ENCODE data around the gene DTYMK.

The DTYMK gene

DNA sequence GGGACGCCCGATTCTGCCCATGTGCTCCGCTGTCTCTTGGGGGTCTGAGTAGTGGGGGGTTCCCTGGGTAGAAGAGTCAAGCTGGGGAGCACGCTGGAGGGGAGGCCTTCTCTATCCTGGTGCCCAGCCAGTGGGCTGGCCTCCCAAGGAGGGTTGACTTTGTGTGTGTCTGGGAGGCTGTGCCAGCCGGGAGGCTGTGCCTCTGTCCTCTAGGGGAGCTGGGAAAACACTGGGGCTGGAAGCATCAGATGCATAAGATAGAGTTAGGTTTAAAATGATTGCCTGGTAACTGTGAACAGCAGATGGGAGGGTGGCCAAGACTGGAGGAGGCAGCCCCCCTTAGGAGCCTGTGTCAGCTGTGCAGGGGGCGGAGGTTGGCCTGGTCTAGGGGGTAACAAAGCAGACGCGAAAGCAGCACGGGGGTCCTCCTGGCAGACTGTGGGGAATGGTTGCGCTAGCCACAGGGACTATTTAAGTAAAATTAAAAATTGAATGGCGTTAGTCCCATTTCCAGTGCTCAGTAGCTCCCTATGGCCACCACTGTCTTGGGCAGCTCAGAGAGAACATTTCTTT lies 16.5 kb upstream of the DTYMK start:
- no peak for DNase-seq

- DNase-seq, result peak; percentile 41
Measured at GRCh38 chr2:241702155-241703031, 15.8 kb upstream of the DTYMK start.

DNA sequence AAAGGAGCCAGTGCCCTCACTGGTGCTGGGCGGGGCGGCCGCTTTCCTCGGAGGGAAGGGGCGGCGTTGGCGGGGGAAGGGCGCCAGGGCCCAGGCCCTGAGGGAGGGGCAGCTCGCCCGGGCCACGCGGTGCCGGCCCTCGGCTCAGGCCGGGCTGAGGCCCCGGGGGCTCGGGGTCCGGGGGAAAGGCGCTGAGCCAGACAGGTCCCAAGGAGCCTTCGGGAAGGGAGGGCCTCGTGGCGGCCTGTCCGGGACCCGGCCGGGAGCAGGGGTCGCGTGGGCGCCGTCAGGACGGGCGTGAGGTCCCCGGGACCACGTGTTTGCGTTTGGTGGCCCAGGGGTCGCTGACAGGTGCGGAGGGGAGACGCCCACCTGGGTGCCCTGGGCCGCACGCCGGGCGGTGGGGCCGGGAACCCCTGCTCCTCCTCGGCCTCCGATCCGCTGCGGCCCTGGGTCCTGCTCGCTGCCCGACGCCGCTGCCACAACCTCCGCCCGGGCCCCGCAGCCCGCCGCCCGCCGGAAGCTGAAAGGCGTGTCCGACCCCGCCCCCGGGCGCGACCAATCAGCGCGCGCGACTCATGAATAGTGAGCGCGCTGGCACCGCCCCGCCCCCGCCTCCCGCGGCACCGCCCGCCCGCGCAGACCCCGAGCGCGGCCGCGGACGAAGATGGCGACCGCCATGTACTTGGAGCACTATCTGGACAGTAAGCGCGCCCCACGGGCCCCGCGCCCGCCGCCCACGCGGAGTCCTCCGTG lies 15.0 kb upstream of the DTYMK start, which contains the start of gene ING5:
TSS of gene ING5 (plus strand) at position 641 of the 756 bp plus-strand sequence. CDS start at position 668, 27 bp downstream.
- DNase-seq, result peak; percentile 77

DNA sequence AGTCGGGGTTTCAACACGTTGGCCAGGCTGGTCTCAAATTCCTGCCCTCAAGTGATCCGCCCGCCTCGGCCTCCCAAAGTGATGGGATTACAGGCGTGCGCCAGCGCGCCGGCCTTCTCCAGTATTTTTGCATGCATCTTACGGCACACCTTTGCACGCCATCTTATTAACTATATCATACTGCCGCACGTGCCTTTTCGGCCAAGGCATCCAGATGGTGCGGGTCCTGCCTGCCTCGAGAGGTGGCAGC lies 14.5 kb upstream of the DTYMK start:
- peak; percentile 85 for DNase-seq

DNA sequence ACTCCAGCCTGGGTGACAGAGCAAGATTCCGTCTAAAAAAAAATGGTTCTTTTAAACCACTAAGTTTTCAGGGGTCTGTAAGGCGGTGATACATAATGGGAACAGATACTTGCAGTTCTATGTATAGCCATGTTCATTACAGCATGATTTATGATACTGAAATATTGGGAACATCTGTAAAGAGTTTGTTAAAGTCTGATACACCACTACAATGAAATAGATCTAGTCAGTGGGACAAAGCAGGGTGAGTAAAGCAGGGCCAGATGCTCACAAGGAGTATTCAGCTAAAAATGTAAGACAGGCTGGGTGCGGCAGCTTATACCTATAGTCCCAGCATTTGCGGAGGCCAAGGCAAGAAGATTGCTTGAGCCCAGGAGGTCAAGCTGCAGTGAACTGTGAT lies 9.0 kb upstream of the DTYMK start:
- no peak for DNase-seq

DNA sequence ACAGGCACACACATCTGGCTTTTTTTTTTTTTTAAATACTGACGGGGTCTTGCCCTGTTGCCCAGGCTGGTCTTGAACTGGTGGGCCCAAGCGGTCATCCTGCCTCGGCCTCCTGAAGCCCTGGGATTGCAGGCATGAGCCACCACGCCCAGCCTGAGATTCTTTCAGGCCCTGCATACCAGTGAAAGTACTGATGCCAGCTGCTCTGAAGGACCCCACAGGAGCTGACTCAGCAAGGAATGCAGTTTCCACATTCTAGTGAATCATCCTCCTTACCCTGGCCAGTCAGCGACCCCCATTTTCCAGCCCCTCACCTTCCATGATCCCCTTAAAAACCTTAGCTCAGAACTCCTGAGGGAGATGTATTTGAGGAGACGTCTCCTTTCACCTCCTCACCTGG lies 5.8 kb upstream of the DTYMK start:
- no peak for DNase-seq

DNA sequence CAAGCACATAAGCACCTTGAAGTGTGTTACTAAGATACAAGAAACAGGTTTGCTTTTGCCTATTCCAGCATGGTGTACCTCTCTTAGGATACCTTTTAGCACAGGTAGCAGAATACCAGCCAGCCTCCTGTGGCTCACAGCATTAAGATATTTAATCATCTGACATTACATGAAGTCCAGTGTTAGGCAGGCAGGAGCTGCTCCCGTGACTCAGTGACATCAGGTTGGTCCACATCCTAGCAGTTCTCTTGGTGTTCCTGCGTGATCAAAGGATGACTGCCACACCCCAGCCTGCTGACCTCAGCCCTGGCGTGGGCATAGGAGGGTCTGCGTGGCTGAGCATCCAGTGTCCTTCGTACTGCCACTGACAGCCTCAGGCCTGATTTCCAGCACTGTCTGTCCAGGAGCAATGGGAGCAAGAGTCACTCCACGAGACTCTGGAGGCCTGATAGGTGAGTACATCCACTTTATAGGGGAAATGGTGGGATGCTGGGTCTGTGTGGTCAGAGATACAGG lies 3.6 kb upstream of the DTYMK start:
- no peak for DNase-seq

GRCh38 chr2:241689306-241689705 lies 2.7 kb upstream of the DTYMK start:
- DNase-seq, result no peak

DNA sequence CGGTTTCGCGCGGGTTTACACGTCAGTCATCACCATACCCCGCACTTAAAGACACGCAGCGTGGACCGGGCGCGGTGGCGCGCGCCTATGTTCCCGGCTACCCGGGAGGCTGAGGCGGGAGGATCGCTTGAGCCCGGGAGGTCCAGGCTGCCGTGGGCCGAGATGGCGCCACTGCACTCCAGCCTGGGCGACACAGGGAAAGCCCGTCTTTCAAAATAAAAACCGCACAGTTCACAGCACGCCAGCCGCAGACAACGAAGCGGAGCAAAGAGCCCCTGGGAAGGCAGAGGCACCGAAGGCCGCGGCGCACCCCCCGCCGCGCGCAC lies 328 bp downstream of the DTYMK start:
- DNase-seq, result peak; percentile 1

GRCh38 chr2:241680827-241681599 lies 5.6 kb downstream of the DTYMK start:
- no peak for DNase-seq

DNA sequence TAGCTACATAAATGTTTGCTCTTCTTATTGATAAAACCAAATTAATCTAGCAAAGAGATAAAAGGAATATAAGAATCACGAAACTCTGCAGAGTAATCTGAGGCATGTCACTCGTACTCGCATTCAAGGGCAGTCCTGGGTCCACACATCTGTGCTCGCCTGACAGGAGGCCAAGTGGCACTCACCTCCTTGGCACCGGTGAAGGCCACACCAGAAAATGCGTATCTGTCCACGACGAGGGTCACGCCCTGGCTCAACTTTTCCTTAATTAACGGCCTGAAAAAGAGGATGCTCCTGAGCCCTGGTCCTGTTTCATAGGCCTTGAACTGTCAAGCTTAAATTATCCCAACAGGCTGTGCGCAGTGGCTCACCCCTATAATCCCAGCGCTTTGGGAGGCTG lies 6.6 kb downstream of the DTYMK start:
- DNase-seq, result no peak

DNA sequence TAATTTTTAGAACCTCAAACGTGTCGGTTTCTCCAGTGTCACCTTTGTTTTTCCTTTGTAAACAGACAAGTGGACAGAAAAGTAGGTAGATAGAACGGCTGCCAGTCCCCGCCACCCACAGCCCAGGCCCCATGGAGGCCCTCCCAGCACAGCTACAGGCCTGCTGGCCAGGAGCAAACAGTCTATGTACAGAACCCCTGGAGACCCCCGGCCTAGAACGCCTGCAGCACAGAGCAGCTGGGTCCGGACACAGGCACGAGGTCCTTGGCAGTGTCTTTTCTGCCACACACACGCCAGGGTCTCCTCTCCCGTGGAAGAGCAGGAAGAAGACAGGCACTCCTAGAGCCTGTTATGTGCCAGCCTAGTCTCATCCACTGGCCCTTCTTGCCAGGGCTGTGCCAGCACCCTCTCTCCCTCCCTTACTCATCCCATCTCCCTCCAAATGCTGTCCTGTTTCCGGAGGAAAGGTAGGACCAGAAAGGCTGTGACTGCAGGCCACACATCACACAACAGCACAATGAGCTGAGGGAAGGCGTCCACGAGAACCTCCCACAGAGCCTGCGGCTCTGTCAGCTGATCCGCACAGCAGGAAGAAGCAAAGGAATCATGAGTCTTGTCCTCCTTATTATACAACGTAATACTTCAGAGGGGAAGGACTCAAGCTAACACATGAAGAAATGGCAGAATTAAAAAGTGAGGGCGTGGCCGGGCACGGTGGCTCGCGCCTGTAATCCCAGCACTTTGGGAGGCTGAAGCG lies 7.7 kb downstream of the DTYMK start:
- no peak for DNase-seq

DNA sequence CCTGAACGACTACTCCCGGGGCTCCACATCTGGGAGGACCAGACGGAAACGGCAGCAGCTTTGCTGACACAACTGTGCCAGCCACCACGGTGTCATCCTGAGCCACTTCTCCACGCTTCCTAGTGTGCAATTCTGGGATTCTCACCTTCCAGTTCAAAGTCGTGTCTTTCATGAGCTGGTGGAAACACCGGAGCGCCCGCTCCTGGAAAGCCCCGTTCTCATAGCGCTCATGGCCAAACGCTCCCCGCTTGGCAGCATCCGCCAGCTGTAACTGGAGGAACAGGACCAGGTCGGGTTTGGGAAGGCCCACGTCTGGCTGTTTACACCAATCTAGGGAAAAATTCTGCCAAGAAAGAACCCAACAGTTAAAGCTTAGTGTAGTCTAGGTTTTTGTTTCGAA lies 8.3 kb downstream of the DTYMK start:
- DNase-seq, result no peak

DNA sequence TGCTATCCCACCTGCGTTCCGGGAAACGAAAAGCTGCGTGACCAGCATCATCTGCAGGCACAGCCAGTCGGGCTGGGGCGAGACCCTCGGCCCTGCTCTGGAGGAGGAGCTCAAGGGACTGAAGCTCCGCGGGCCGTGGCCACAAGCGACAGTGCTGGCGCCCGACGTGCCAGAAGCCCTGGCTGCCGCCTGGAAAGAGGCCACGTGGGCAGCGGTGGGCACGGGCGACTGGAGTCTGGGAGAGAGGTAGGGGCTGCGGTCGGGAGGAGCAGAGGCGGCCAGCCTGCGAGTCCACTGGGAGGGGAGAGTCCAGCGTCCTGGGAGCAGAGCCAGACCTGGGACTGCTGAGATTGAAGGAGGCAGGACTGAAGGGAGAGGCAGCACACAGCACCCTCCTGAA lies 9.2 kb downstream of the DTYMK start:
- no peak for DNase-seq

GRCh38 chr2:241676665-241677064 lies 9.9 kb downstream of the DTYMK start:
- no peak for DNase-seq

GRCh38 chr2:241675885-241676284 lies 10.7 kb downstream of the DTYMK start:
- no peak for DNase-seq

- DNase-seq, result no peak
Measured at GRCh38 chr2:241673797-241674725, 12.6 kb downstream of the DTYMK start.

DNA sequence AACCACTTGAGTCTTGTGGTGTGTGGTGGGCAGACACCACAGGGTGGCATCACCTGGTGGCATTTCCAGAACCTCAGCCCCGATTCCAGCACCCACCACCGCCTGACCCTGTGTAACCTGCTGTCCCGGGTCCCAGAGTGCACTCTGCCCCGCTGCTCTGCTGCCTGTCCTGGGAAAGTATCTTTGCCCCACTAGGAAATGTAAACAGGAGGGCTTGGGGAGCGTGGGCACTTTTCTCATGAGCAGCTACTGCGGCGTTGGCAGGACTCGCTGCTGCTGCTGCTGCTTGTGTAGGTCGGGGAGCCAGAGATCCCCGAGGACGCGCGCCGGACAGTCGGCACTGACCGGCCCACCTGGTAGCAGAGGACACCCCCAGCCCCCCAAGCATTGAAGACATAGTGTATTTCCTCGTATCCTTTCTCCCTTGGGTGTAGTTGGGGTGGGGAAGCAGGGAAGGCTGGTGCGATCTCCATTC lies 13.4 kb downstream of the DTYMK start:
- DNase-seq, result no peak

DNA sequence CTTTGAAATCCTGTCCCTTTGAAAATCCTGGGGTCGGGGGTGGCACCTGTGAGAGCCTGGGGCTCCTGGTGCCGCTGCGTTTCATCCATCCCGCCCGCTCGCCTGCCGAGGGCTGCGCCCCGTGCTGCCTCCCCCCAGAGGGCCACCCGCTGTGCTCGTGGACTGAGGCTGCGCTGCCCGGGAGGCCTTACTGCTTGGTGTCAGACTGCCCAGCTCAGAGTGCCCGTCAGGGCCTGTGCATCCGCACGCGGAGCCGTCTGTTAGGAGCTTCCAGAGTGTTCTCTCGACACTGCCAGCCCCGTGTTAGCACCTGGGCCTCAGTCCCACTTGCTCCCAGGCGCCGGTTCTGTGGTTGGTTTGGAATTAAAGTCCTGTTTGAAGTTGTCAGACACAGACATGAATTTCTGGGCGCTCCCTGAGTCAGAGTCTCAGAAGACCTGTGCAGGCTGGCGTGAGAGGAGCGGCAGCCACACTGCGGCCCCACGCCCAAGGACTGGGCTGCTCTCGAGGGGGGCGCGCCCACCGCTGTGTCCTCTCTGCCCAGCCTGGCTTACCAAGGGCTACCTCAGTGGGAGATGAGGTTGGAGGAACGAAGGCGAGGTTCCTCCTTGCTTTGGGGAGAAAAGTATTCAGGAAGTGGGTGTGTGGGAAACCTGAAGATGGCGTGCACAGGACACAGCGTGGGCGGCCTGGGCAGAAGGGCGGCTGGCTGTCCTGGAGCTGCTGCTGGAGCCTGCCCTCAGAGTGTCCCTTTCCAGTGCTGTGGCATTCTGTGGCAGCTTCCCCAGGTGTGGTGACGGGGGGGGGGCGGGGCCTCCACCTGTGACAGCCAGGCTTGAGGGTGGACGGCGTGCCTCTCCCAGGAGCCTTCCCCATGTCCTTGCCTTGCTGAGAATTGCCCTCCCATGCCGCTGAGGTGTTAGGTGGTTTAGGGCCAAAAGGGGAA lies 14.1 kb downstream of the DTYMK start:
- DNase-seq, result no peak
